ENCODE results near the gene GIMAP8.

GIMAP8 gene

GRCh38 chr7:150407588-150408392, 42.6 kb upstream of the GIMAP8 start:
- Mint-ChIP-seq H3K36me3 (ENCODE audit: low read depth) (peaks cover 25% of the 10 kb centered on the region), H3K4me1 (ENCODE audit: low read depth) (peaks cover 27% of the 10 kb centered on the region), H3K27me3 (ENCODE audit: low read depth) (no peaks in the 10 kb centered on the region), H3K27ac (no peak overlapping the region), H3K9me3 (no peaks in the 10 kb centered on the region), H3K4me3 (no peak overlapping the region)

- H3K4me1 Mint-ChIP-seq (ENCODE audit: low read depth), result peaks cover 27% of the 10 kb centered on the region
Measured at GRCh38 chr7:150408393-150409299, 41.8 kb upstream of the GIMAP8 start.

GRCh38 chr7:150409300-150410030, 41.0 kb upstream of the GIMAP8 start:
- peaks cover 26% of the 10 kb centered on the region for H3K36me3 Mint-ChIP-seq (ENCODE audit: low read depth)
- no peak overlapping the region for H3K4me3 Mint-ChIP-seq
- peak overlapping the region; percentile 57 for H3K27ac Mint-ChIP-seq
- H3K27me3 Mint-ChIP-seq (ENCODE audit: low read depth), result no peaks in the 10 kb centered on the region
- H3K9me3 Mint-ChIP-seq, result no peaks in the 10 kb centered on the region
- H3K4me1 Mint-ChIP-seq (ENCODE audit: low read depth), result peaks cover 24% of the 10 kb centered on the region

More at GRCh38 chr7:150408393-150409299, 41.8 kb upstream of the GIMAP8 start:
- Mint-ChIP-seq H3K36me3 (ENCODE audit: low read depth) (peaks cover 26% of the 10 kb centered on the region), H3K27ac (peak overlapping the region; percentile 57), H3K27me3 (ENCODE audit: low read depth) (no peaks in the 10 kb centered on the region), H3K9me3 (no peaks in the 10 kb centered on the region), H3K4me3 (no peak overlapping the region)

- H3K9me3 Mint-ChIP-seq, result no peaks in the 10 kb centered on the region
- peaks cover 22% of the 10 kb centered on the region for H3K4me1 Mint-ChIP-seq (ENCODE audit: low read depth)
- no peak overlapping the region for H3K4me3 Mint-ChIP-seq
- H3K36me3 Mint-ChIP-seq (ENCODE audit: low read depth), result peaks cover 26% of the 10 kb centered on the region
- H3K27ac Mint-ChIP-seq, result no peak overlapping the region
- H3K27me3 Mint-ChIP-seq (ENCODE audit: low read depth), result no peaks in the 10 kb centered on the region
Measured at GRCh38 chr7:150410131-150410530, 40.3 kb upstream of the GIMAP8 start.

- H3K9me3 Mint-ChIP-seq, result no peaks in the 10 kb centered on the region
- no peak overlapping the region for H3K27ac Mint-ChIP-seq
- H3K4me1 Mint-ChIP-seq (ENCODE audit: low read depth), result peaks cover 18% of the 10 kb centered on the region
- H3K36me3 Mint-ChIP-seq (ENCODE audit: low read depth), result peaks cover 25% of the 10 kb centered on the region
- no peaks in the 10 kb centered on the region for H3K27me3 Mint-ChIP-seq (ENCODE audit: low read depth)
- H3K4me3 Mint-ChIP-seq, result no peak overlapping the region
Measured at GRCh38 chr7:150410680-150411346, 39.6 kb upstream of the GIMAP8 start.

- H3K4me3 Mint-ChIP-seq, result no peak overlapping the region
Measured at GRCh38 chr7:150411606-150412005, 38.8 kb upstream of the GIMAP8 start.

GRCh38 chr7:150412016-150412415, 38.4 kb upstream of the GIMAP8 start:
- Mint-ChIP-seq H3K4me1 (ENCODE audit: low read depth) (peaks cover 8% of the 10 kb centered on the region), H3K9me3 (no peaks in the 10 kb centered on the region), H3K36me3 (ENCODE audit: low read depth) (peaks cover 17% of the 10 kb centered on the region), H3K4me3 (no peak overlapping the region), H3K27me3 (ENCODE audit: low read depth) (no peaks in the 10 kb centered on the region), H3K27ac (no peak overlapping the region)

More at GRCh38 chr7:150411606-150412005, 38.8 kb upstream of the GIMAP8 start:
- H3K27ac Mint-ChIP-seq, result no peak overlapping the region
- no peaks in the 10 kb centered on the region for H3K9me3 Mint-ChIP-seq
- peaks cover 18% of the 10 kb centered on the region for H3K36me3 Mint-ChIP-seq (ENCODE audit: low read depth)
- H3K27me3 Mint-ChIP-seq (ENCODE audit: low read depth), result no peaks in the 10 kb centered on the region
- peaks cover 11% of the 10 kb centered on the region for H3K4me1 Mint-ChIP-seq (ENCODE audit: low read depth)

GRCh38 chr7:150412518-150413488, 37.6 kb upstream of the GIMAP8 start:
- H3K27ac Mint-ChIP-seq, result no peak overlapping the region
- H3K36me3 Mint-ChIP-seq (ENCODE audit: low read depth), result peaks cover 15% of the 10 kb centered on the region
- H3K9me3 Mint-ChIP-seq, result no peaks in the 10 kb centered on the region
- no peaks in the 10 kb centered on the region for H3K27me3 Mint-ChIP-seq (ENCODE audit: low read depth)
- peaks cover 6% of the 10 kb centered on the region for H3K4me1 Mint-ChIP-seq (ENCODE audit: low read depth)
- H3K4me3 Mint-ChIP-seq, result no peak overlapping the region

GRCh38 chr7:150413640-150414081, 36.8 kb upstream of the GIMAP8 start:
- Mint-ChIP-seq H3K4me1 (ENCODE audit: low read depth) (peaks cover 5% of the 10 kb centered on the region), H3K27ac (no peak overlapping the region), H3K36me3 (ENCODE audit: low read depth) (peaks cover 13% of the 10 kb centered on the region), H3K4me3 (no peak overlapping the region), H3K9me3 (no peaks in the 10 kb centered on the region), H3K27me3 (ENCODE audit: low read depth) (no peaks in the 10 kb centered on the region)

- Mint-ChIP-seq H3K27ac (no peak overlapping the region), H3K4me3 (no peak overlapping the region), H3K27me3 (ENCODE audit: low read depth) (peaks cover 4% of the 10 kb centered on the region), H3K4me1 (ENCODE audit: low read depth) (peaks cover 4% of the 10 kb centered on the region), H3K36me3 (ENCODE audit: low read depth) (peaks cover 10% of the 10 kb centered on the region), H3K9me3 (no peaks in the 10 kb centered on the region)
Measured at GRCh38 chr7:150415161-150416153, 35.0 kb upstream of the GIMAP8 start.

GRCh38 chr7:150417239-150417638, 33.2 kb upstream of the GIMAP8 start:
- no peak overlapping the region for H3K4me3 Mint-ChIP-seq
- peaks cover 10% of the 10 kb centered on the region for H3K27me3 Mint-ChIP-seq (ENCODE audit: low read depth)
- no peak overlapping the region for H3K27ac Mint-ChIP-seq
- peaks cover 9% of the 10 kb centered on the region for H3K4me1 Mint-ChIP-seq (ENCODE audit: low read depth)
- no peaks in the 10 kb centered on the region for H3K9me3 Mint-ChIP-seq
- H3K36me3 Mint-ChIP-seq (ENCODE audit: low read depth), result peaks cover 6% of the 10 kb centered on the region

- no peaks in the 10 kb centered on the region for H3K9me3 Mint-ChIP-seq
- H3K27ac Mint-ChIP-seq, result no peak overlapping the region
- H3K4me1 Mint-ChIP-seq (ENCODE audit: low read depth), result peaks cover 9% of the 10 kb centered on the region
Measured at GRCh38 chr7:150417863-150418262, 32.6 kb upstream of the GIMAP8 start.

More at GRCh38 chr7:150417863-150418262, 32.6 kb upstream of the GIMAP8 start:
- Mint-ChIP-seq H3K4me3 (no peak overlapping the region), H3K27me3 (ENCODE audit: low read depth) (peaks cover 10% of the 10 kb centered on the region), H3K36me3 (ENCODE audit: low read depth) (peaks cover 6% of the 10 kb centered on the region)
